Measurements from ENCODE around the gene TNPO1. TPM values are rescaled to one million over a fixed set of nuclear protein-coding genes. Genes with fewer than 3 reads are reported as not detected.

The TNPO1 gene
- total and polyA plus RNA-seq, 2 of the 8 experiments (the other 6 are each of a cell fraction or from before 2014, with no cell fraction given) = 38.5 to 211 TPM

DNA sequence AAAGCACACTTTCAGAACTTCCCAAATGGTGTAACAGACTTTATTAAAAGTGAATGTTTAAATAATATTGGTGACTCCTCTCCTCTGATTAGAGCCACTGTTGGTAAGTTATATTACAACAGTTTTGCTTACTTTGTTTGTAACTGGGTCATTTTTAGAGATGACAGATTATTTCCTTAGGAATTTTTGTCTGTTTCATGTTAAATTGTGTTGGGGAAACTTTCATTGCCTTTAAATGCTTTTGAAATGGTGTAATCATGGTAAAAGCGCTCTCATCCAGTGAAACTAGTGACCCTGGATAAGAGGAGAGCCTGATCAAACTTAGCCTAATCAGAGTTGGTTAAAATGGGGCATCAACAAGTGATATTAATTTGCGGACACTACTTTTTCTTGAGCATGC is 39.4 kb downstream of the TNPO1 start (continued):
- TF ChIP-seq USF2 (IDR thresholded peaks at IDR 0.05; ENCODE audit: low read length) (no peak), SUZ12 (IDR thresholded peaks at IDR 0.05; ENCODE audit: low read length) (no peak), SP1 (IDR thresholded peaks at IDR 0.05; ENCODE audit: low read depth, low read length) (no peak)

Measured in H1 (cell line).